ENCODE measurements around the gene SLC37A1. TPM values are rescaled to one million over a fixed set of nuclear protein-coding genes. Genes with fewer than 3 reads are reported as not detected.

SLC37A1 gene
- total RNA-seq, 1 experiment from 2014 or later = 37.7 TPM

DNA sequence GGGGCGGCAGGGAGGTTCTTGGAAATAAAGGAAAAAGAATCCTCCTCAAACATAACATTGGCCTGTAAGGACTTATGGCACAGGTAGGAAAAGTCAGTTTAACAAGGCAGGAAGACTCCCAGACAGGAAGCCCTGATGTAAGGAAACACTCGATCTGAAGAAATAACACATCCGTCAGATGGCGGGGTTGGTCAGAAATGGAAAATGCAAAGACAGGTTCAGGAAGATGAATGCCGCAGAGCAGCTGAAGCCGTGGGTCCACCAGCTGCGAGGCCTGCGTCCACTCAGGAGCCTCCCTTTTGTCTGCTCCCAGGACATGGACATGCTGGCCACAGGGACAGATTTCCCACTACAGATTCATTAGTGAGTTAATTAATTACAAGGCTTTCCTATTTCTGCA lies 21.5 kb upstream of the SLC37A1 start:
- H3K79me1 ChIP-seq (ENCODE audit: insufficient read depth, low read depth, low read length, poor library complexity, severe bottlenecking) = no peaks in the 10 kb centered on the region
- H3K79me2 ChIP-seq (ENCODE audit: insufficient read depth, low read length) = no peaks in the 10 kb centered on the region
- H3K27me3 ChIP-seq (ENCODE audit: insufficient read depth, low read length) = no peaks in the 10 kb centered on the region
- no peak overlapping the region for H3K9ac ChIP-seq (ENCODE audit: extremely low read depth, insufficient read length, low read length)
- H4K5ac ChIP-seq (ENCODE audit: insufficient read length, low read depth, low read length) = no peak overlapping the region
- H2BK20ac ChIP-seq (ENCODE audit: low read depth, low read length, poor library complexity, severe bottlenecking) = no peak overlapping the region
- TF ChIP-seq, protein P1, sequence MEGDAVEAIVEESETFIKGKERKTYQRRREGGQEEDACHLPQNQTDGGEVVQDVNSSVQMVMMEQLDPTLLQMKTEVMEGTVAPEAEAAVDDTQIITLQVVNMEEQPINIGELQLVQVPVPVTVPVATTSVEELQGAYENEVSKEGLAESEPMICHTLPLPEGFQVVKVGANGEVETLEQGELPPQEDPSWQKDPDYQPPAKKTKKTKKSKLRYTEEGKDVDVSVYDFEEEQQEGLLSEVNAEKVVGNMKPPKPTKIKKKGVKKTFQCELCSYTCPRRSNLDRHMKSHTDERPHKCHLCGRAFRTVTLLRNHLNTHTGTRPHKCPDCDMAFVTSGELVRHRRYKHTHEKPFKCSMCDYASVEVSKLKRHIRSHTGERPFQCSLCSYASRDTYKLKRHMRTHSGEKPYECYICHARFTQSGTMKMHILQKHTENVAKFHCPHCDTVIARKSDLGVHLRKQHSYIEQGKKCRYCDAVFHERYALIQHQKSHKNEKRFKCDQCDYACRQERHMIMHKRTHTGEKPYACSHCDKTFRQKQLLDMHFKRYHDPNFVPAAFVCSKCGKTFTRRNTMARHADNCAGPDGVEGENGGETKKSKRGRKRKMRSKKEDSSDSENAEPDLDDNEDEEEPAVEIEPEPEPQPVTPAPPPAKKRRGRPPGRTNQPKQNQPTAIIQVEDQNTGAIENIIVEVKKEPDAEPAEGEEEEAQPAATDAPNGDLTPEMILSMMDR (conservative IDR thresholded peaks at IDR 0.05) = no peak
- H3K56ac ChIP-seq (ENCODE audit: insufficient read length, low read depth, low read length) = no peak overlapping the region
- Mint-ChIP-seq H3K9me3 (no peaks in the 10 kb centered on the region), H3K4me1 (peaks cover 17 to 23% of the 10 kb centered on the region in 2 experiments), H3K36me3 (ENCODE audit: insufficient read depth in 1 of 3, low read depth in 3 of 3) (no peaks in the 10 kb centered on the region), H3K27ac (no peak overlapping the region), H3K27me3 (ENCODE audit: low read depth) (peaks cover 17% of the 10 kb centered on the region), H3K4me3 (no peak overlapping the region)
- H4K8ac ChIP-seq (replicated peaks; ENCODE audit: insufficient read length, low read depth, low read length) = no peak overlapping the region
- peaks cover 12% of the 10 kb centered on the region for H3K23me2 ChIP-seq (ENCODE audit: insufficient read length, low read depth, low read length, poor library complexity, severe bottlenecking)
- H3K27ac ChIP-seq (ENCODE audit: insufficient read length, low read depth, low read length) = no peak overlapping the region
- H3K14ac ChIP-seq (ENCODE audit: insufficient read depth, low read length) = no peak overlapping the region
- no peak for DNase-seq
- no peak overlapping the region for H2BK120ac ChIP-seq (ENCODE audit: low read depth, low read length, poor library complexity, severe bottlenecking)
- H3K18ac ChIP-seq (ENCODE audit: insufficient read length, low read depth, low read length) = no peak overlapping the region
- no peaks in the 10 kb centered on the region for H4K20me1 ChIP-seq (ENCODE audit: control insufficient read depth, insufficient read depth, insufficient read length)
- H3K4me1 ChIP-seq (ENCODE audit: insufficient read depth, low read length) = no peaks in the 10 kb centered on the region; the same call in 1 of the 2 replicates
- H3T11ph ChIP-seq (ENCODE audit: low read length) = no peak overlapping the region
- H3K4me2 ChIP-seq (ENCODE audit: insufficient read depth, insufficient read length, low read length) = no peak overlapping the region
- no peak overlapping the region for H2BK15ac ChIP-seq (ENCODE audit: low read depth, low read length)
- no peak overlapping the region for H3K23ac ChIP-seq (ENCODE audit: insufficient read length, low read depth, low read length)
- no peak overlapping the region for H2AK5ac ChIP-seq (ENCODE audit: insufficient read length, low read length)
- no peak overlapping the region for H2BK5ac ChIP-seq (ENCODE audit: insufficient read length, low read length)
- H4K91ac ChIP-seq (ENCODE audit: insufficient read length, low read depth, low read length) = no peak overlapping the region
- no CpG with 5 or more reads among the region's 8 CpGs for WGBS (ENCODE audit: extremely low coverage, insufficient read length, low lambda C conversion rate)
- no peak overlapping the region for H2BK12ac ChIP-seq (ENCODE audit: insufficient read length, low read depth, low read length)
- H2AFZ ChIP-seq (ENCODE audit: low read length) = no peak overlapping the region
- H3K9me3 ChIP-seq (ENCODE audit: control insufficient read depth, low read depth, low read length) = no peaks in the 10 kb centered on the region
- no peak overlapping the region for H3K4ac ChIP-seq (ENCODE audit: low read depth, low read length)
